ENCODE measurements around the gene ABI3BP. TPM values are rescaled to one million over a fixed set of nuclear protein-coding genes. Genes with fewer than 3 reads are reported as not detected.

ABI3BP gene
- total and polyA plus RNA-seq, 10 of the 15 experiments (the other 5 are each of a cell fraction or from before 2014, with no cell fraction given): 0.03 to 0.42 (median 0.11) TPM; not detected in 4

- FAIRE-seq: no peak
- Histone ChIP-seq H3K4me2 (ENCODE audit: control insufficient read depth, insufficient read depth) (no peak overlapping the region), H3K9me3 (replicated peaks; ENCODE audit: control insufficient read depth, insufficient read depth, low read length) (no peaks in the 10 kb centered on the region), H4K20me1 (ENCODE audit: control insufficient read depth, insufficient read depth) (no peaks in the 10 kb centered on the region), H3K4me1 (ENCODE audit: control insufficient read depth, insufficient read depth, low read length) (no peaks in the 10 kb centered on the region), H2AFZ (ENCODE audit: control insufficient read depth, low read depth, low read length) (no peak overlapping the region), H3K36me3 (ENCODE audit: control insufficient read depth in 2 of 2, insufficient read depth in 2 of 2, low read length in 1 of 2) (no peaks in the 10 kb centered on the region), H3K27ac (ENCODE audit: control insufficient read depth, insufficient read depth) (no peak overlapping the region), H3K4me3 (no peak overlapping the region), H3K79me2 (ENCODE audit: control insufficient read depth, insufficient read depth, low read length) (no peaks in the 10 kb centered on the region), H3K27me3 (replicated peaks in 1 of 2; ENCODE audit: control insufficient read depth in 2 of 2, insufficient read depth in 2 of 2, low read length in 1 of 2) (no peaks in the 10 kb centered on the region), H3K9ac (ENCODE audit: control insufficient read depth, insufficient read depth, low read length) (no peak overlapping the region)
- ATAC-seq: no peak
- TF ChIP-seq MEF2A (IDR thresholded peaks at IDR 0.05; ENCODE audit: insufficient read depth, low read depth, low read length) (no peak), GATAD2B (conservative IDR thresholded peaks at IDR 0.05; ENCODE audit: low read depth) (no peak), ZBTB40 (IDR thresholded peaks at IDR 0.05; ENCODE audit: borderline replicate concordance) (no peak), ZBTB11 (CRISPR knock-in tag; IDR thresholded peaks at IDR 0.05) (no peak), JUND (IDR thresholded peaks at IDR 0.05; ENCODE audit: low read depth, low read length) (no peak), SMC3 (IDR thresholded peaks at IDR 0.05; ENCODE audit: borderline replicate concordance, low read length) (no peak), USF2 (IDR thresholded peaks at IDR 0.05; ENCODE audit: borderline replicate concordance, low read depth, low read length) (no peak), ESRRA (IDR thresholded peaks at IDR 0.05; ENCODE audit: low read length) (no peak), ELK1 (IDR thresholded peaks at IDR 0.05; ENCODE audit: low read depth, low read length) (no peak), SMAD5 (IDR thresholded peaks at IDR 0.05; ENCODE audit: low read depth) (no peak), RB1 (IDR thresholded peaks at IDR 0.05; ENCODE audit: borderline replicate concordance) (no peak)
- in situ Hi-C loops (cut with MboI): no loop called here
- WGBS (ENCODE audit: insufficient coverage, insufficient replicate concordance, low lambda C conversion rate, missing lambda C conversion rate): 0% methylated on average over 1 of the region's 1 CpG
- SMC1A ChIA-PET (ENCODE audit: uncharacterized antibody, unreplicated experiment): no interaction called here
- no peak for DNase-seq (ENCODE audit: low read depth, low spot score)
- RAD21 ChIA-PET (ENCODE audit: unreplicated experiment): no interaction called here
- CTCF ChIA-PET: no interaction called here
- BruUV-seq (replicated peaks): no TSS peak
- intact Hi-C loops (cut with micrococcal nuclease; ENCODE audit: unreplicated experiment): no loop called here
- POLR2A ChIA-PET: interaction anchor here (1.1 kb wide), 1 partner anchor 85 kb away, joined by 3 read pairs; no protein-coding TSS in a partner anchor
Observed at GRCh38 chr3:101038880-101039279, 45.7 kb upstream of the ABI3BP start.
